ENCODE data around the gene DLG2.

The DLG2 gene

DNA sequence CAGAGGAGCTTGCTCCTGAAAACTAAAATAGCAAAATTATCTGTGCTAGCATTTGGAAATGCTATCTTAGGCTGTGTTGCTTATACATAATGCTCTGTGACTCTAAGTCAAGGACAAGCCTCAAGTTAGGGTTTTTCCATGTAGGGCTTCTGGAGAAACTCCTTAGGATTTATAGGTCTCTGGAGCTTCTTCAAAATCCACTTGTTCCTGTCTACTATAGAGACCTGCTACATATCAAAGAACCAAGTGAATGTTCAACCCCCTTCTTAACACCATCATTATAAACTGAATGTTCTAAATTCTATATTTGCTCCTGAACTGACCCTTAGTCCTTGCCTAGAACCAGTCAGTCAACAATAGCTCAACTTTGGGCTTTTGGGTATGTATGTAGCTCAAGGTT lies 1817.9 kb downstream of the DLG2 start:
- DNase-seq (ENCODE audit: low read depth), result no peak
- no peak overlapping the region for H3K4me3 ChIP-seq (ENCODE audit: low read depth, low read length)
- TF ChIP-seq, protein P1, sequence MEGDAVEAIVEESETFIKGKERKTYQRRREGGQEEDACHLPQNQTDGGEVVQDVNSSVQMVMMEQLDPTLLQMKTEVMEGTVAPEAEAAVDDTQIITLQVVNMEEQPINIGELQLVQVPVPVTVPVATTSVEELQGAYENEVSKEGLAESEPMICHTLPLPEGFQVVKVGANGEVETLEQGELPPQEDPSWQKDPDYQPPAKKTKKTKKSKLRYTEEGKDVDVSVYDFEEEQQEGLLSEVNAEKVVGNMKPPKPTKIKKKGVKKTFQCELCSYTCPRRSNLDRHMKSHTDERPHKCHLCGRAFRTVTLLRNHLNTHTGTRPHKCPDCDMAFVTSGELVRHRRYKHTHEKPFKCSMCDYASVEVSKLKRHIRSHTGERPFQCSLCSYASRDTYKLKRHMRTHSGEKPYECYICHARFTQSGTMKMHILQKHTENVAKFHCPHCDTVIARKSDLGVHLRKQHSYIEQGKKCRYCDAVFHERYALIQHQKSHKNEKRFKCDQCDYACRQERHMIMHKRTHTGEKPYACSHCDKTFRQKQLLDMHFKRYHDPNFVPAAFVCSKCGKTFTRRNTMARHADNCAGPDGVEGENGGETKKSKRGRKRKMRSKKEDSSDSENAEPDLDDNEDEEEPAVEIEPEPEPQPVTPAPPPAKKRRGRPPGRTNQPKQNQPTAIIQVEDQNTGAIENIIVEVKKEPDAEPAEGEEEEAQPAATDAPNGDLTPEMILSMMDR (conservative IDR thresholded peaks at IDR 0.05; ENCODE audit: low read depth, low read length), result no peak

DNA sequence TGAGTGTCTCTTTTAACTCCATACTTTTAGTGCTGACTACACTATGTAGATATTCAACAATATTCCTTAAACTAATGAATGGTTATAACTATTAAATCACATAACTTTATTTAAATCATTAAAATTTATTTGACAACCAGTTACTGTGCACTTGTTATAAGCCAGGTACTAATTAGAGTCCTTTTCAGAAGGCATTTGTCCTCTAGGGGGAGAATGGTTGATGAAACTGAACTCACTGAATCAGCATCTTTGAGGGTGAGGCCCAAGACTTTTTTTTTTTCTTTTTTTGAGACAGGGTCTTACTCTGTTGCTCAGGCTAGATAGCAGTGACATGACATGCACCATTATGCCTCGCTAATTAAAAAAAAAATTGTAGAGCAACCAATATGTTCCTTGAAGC lies 1825.3 kb downstream of the DLG2 start:
- TF ChIP-seq, protein P1 (conservative IDR thresholded peaks at IDR 0.05; ENCODE audit: low read depth, low read length), result peak; percentile 38
- H3K4me3 ChIP-seq (ENCODE audit: low read depth, low read length), result no peak overlapping the region
- DNase-seq (ENCODE audit: low read depth), result no peak

DNA sequence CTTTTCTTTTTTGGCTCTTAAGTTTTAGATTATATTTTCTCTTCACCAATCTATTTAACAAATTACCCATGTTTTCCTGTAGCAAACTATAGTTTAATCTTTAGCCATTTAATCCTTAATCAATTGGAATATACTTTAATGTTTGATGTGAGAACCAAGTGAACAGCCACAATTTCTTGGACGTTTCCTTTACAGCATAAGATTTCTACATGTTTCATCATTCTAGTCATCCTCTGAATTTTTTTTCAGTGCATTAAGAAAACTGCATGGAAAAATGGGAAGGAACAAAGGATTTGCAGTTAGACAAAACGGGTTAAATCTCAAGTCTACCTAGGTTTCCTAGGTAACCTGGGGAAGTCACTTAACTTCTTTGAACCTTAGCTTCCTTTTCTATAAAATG lies 1833.8 kb downstream of the DLG2 start:
- no peak overlapping the region for H3K4me3 ChIP-seq (ENCODE audit: low read depth, low read length)
- DNase-seq (ENCODE audit: low read depth), result no peak
- TF ChIP-seq, protein P1 (conservative IDR thresholded peaks at IDR 0.05; ENCODE audit: low read depth, low read length), result no peak

DNA sequence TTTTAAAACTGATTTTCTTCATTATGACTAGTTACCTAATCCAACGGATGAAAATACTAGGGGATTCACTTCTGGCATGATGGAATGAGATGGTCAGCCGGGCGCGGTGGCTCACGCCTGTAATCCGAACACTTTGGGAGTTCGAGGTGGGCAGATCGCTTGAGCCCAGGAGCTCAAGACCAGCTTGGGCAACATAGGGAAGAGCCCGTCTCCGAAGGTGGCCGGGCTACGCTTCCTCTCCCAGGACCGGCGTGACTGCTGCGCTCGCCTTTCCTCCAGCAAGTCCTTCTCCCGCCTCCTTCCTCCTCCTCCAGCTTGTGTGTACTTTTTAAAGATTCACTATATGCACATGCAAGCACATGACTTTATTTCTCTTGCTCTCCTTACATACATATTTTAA lies 1835.6 kb downstream of the DLG2 start:
- TF ChIP-seq, protein P1 (conservative IDR thresholded peaks at IDR 0.05; ENCODE audit: low read depth, low read length), result no peak
- H3K4me3 ChIP-seq (ENCODE audit: low read depth, low read length), result no peak overlapping the region
- DNase-seq (ENCODE audit: low read depth), result no peak

DNA sequence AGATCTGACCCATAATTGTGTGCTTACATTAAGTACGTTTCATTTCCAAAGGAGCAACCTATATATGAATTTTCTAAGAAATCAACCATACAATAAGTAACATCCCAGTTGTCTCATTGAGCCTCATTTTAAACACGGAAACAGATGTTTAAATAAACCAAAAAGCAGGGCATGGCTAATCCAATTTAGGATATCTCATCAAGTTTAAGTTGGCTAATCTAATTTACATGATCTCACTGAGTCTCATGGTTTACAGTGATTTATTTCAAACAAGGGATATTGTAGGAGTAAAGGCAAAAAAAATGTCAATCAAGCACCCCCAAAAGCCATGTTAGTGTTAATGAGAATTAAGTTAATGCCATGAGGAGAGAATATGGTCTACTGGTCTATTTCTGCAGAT lies 1841.2 kb downstream of the DLG2 start:
- DNase-seq (ENCODE audit: low read depth), result no peak
- TF ChIP-seq, protein P1 (conservative IDR thresholded peaks at IDR 0.05; ENCODE audit: low read depth, low read length), result no peak
- H3K4me3 ChIP-seq (ENCODE audit: low read depth, low read length), result no peak overlapping the region

DNA sequence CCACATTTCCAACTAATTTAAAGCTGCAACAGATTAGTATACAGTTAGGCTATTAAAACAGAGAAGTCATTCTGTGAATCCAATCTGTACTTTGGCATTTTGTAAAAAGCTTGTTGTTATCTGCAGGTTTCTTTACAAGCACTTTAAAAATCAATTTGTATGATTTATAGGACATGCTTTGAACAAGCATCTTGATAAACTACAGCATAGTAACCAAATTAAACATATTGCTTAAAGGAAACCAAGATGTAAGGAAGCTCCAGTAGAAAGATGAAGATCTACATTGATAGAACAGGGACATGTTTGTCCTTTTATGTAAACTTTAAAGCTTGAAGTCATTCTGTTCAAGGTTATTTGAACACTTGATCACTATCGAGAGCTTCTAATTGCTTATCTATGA lies 1842.7 kb downstream of the DLG2 start:
- TF ChIP-seq, protein P1 (conservative IDR thresholded peaks at IDR 0.05; ENCODE audit: low read depth, low read length), result no peak

DNA sequence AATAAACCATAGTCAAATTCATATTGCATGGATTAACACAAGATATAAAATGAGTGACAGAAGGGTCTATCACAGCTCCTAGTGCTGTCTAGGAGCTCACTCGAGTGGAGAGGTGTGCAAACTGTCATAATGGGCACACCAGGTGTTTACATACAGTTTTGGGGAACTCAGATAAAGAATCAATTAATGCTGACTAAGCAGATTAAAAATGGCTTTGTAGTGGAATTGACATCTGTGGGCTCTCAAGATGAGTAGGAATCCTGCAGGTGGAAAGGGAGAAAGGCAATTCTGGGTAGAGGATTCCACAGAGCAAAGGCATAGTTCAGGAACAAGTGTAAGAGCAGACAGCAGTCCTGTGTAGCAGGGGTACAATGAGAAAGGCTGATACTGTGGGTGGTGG lies 1844.8 kb downstream of the DLG2 start:
- no peak for DNase-seq (ENCODE audit: low read depth)
- TF ChIP-seq, protein P1 (conservative IDR thresholded peaks at IDR 0.05; ENCODE audit: low read depth, low read length), result no peak
- H3K4me3 ChIP-seq (ENCODE audit: low read depth, low read length), result no peak overlapping the region

More for the DNA sequence above, 1842.7 kb downstream of the DLG2 start:
- no peak overlapping the region for H3K4me3 ChIP-seq (ENCODE audit: low read depth, low read length)
- no peak for DNase-seq (ENCODE audit: low read depth)

All from choroid plexus epithelial cell (primary cell).